Loucy (cell line): Measurements from ENCODE around the gene CEP131.

ENCODE experiments used
- EZH2phosphoT487 ChIP-seq: fragments of 200-600 bp; IDR thresholded peaks from 2 replicates; pipeline ENCODE4 v1.6.1; 2018; ENCODE audit warnings: antibody characterized with exemption, mild to moderate bottlenecking, moderate library complexity, borderline replicate concordance
- TF ChIP-seq, protein P1 (sequence below): fragments of 200-600 bp; sonication (generic); conservative IDR thresholded peaks from 2 replicates; pipeline ENCODE4 v1.5.1; 2014; ENCODE audit warnings: mild to moderate bottlenecking, antibody characterized with exemption, low read length

DNA sequence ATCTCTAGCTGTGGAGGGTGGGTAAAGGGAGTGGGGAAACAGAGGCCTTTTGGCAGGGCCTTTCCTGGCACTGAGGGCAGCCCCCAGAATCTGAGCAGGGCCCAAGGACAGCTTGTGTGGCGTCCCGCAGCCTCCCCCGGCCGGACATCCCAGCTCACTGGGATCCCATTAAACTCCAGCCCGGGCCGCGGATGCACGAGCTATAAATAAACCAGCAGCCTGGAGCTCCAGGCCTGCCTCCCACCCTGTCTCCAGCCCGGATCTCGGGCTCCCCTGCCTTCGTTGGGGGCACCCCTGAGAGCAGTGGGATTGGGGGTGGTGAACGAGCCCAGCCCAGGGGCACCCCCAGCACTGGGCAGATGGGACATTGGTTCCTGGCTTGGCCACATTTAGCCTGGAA, 42.9 kb downstream of the CEP131 start:
- TF ChIP-seq, protein P1, sequence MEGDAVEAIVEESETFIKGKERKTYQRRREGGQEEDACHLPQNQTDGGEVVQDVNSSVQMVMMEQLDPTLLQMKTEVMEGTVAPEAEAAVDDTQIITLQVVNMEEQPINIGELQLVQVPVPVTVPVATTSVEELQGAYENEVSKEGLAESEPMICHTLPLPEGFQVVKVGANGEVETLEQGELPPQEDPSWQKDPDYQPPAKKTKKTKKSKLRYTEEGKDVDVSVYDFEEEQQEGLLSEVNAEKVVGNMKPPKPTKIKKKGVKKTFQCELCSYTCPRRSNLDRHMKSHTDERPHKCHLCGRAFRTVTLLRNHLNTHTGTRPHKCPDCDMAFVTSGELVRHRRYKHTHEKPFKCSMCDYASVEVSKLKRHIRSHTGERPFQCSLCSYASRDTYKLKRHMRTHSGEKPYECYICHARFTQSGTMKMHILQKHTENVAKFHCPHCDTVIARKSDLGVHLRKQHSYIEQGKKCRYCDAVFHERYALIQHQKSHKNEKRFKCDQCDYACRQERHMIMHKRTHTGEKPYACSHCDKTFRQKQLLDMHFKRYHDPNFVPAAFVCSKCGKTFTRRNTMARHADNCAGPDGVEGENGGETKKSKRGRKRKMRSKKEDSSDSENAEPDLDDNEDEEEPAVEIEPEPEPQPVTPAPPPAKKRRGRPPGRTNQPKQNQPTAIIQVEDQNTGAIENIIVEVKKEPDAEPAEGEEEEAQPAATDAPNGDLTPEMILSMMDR = no peak
- TF ChIP-seq EZH2phosphoT487 = no peak
